ENCODE results near the gene CELA3A.
A peak's percentile ranks its signal among the peaks of the same experiment; 100 is the strongest.

CELA3A gene

DNA sequence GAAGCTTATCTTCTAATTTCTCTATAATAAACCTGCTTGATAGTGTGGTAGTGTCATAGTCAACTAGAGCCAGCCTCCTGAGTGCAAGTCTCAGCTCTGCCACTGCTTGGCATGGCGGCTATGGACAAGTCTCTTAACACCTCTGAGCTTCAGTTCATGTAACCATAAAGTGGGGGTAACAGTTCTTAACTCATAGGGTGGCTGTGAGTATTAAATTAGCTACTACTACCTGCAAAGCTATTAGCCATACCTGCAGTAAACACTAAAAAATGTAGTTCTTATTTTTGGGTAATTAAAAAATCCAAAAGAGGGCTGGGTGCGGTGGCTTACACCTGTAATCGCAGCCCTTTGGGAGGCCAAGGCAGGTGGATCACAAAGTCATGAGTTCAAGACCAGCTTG, 48.9 kb downstream of the CELA3A start:
- no peak for DNase-seq (ENCODE audit: low spot score)

GRCh38 chr1:22051607-22052114, 50.2 kb downstream of the CELA3A start:
- DNase-seq (ENCODE audit: low spot score): no peak

GRCh38 chr1:22052115-22053016, 50.9 kb downstream of the CELA3A start, which contains the start of gene CDC42:
Gene CDC42 (plus strand): TSS chr1:22052709. CDS start chr1:22078479, 25,770 bp downstream.
- DNase-seq (ENCODE audit: low spot score): peak; percentile 88

DNA sequence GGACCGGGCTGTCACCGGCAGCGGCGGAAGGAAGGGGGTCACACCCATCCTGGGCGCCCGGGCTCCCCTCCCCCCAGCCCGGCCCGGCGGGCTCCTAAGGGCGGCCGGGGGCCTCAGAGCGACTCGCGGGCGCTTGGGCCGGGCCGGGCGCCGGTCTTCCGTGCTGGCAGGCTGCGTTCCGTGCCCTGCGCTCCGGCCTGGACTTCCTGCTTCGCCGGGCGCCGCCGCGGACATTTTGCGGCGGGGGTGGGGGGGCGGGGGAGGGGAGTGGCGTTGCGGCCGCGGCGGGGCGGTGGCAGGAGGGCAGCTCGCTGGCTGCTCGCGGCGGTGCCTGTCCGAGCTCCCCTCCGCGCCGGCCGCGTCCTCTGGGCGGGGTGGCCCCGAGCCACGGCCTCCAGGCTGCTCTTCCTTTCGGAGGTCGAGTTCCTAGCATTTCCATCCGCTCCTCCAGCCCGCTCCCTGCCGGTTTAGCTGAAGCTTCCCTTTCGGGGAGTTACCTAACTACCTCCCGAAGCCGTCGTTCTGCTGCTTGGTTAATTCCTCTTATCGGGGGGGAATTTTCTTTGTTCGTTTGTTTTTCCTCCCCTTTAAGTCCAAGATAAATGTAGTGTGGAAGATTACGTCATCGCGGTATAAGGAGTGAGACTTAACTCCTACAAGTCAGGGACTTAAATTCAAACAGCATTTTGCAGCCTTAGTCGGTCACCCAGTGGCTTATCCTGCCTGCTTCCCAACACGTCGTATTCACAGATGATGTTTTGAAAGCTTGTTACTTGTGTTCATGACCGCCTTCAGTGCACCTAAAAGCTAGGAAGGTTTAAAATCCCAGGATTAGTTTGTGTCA, 51.8 kb downstream of the CELA3A start:
- peak; percentile 29 for DNase-seq (ENCODE audit: low spot score)

DNA sequence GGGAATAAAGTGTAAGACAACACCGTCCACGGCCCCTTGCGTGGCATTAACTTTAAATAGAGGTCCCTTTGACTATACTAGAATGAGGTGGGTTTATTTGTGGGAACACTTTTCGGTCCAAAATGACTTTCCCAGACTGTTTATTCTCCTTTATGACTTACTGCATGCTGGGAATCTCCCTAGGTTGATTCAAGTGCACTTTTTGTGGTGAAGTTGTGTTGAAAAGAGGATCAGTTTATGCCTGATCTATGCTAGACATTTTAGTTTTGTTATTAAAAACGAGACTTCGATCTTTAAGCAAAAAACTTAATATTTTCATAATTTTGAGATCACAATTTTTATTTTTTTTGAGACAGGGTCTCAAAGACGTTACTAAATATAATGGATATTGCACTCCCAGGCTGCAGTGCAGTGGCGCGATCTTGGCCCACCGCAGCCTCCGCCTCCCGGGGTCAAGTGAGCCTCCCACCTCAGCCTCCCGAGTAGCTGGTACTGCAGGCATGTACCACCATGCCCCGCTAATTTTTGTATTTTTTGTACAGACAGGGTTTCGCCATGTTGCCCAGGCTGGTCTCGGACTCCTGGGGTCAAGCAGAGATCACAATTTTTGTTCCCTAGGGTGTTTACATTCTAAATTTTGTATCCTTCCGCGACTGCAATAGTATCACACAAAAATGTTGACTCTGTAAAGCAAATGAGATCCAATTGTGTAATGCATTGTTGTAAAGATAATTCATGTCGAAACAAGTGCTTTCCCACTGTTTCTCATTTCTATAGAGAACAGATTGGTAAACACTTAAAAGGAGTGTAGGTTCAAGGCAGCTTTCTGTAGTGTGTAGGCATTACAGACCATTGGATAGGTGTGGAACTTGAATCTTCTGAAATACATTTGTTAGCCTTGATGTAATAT, 52.7 kb downstream of the CELA3A start:
- no peak for DNase-seq (ENCODE audit: low spot score)

DNA sequence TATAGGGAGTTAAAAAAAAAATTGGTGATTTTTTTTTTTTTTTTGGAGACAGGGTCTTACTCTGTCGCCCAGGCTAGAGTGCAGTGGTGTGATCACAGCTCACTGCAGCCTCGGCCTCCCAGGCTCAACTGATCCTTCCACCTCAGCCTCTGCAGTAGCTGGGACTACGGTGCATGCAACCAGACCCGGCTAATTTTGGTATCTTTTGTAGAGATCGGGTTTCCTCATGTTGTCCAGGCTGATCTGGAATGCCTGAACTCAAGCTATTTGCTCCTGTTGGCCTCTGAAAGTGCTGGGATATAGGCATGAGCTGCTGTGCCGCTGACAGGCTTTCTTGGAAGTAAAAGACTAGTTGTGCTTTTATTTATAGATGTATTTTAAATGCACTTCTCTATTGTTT, 54.0 kb downstream of the CELA3A start:
- DNase-seq (ENCODE audit: low spot score): no peak

DNA sequence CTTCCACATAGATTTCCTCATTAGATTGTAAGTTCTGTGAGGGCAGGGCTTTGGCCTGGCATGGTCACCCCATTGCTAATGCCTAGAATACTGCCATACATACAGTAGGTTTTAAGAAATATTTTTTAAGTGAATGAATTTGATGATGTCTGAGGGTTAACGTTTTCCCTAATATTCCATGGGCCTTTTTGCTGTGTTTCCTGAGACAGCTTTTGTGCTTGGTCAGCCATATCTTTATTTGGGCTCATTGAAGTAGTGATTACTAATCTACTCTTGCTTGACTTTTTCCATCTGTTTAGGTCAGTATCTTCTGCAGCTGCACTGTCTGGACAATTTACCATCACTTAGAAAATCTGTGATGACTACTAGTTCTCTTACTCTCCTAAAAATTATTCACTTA, 54.6 kb downstream of the CELA3A start:
- DNase-seq (ENCODE audit: low spot score): no peak

- DNase-seq (ENCODE audit: low spot score): no peak
Measured at GRCh38 chr1:22056936-22057335, 55.5 kb downstream of the CELA3A start.

DNA sequence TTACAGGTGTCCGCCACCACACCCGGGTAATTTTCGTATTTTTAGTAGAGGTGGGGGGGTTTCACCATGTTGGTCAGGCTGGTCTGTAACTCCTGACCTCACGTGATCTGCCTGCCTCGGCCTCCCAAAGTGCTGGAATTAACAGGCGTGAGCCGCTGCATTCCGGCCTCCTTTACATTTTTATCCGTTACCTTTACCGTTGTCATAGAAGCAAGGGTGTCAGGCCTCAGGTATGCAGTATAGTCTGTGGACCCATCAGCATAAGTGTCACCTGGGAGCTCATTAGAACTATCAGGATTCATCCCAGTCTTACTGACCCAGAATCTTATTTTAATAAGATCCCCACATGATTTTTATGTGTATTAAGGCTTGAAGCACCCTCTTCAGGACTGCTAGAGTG, 56.4 kb downstream of the CELA3A start:
- DNase-seq (ENCODE audit: low spot score): no peak

Data from COLO829 (cell line).